HG03135 (cell line): ENCODE results near the gene SLC46A1.
"Not testable (repeated sequence)": the region's sequence is repeated elsewhere in the genome, so short reads cannot be mapped to it uniquely, and the experiment has no call there.

Experiments used
- ATAC-seq: cut with Tn5 transposase; IDR thresholded peaks from one replicate; pipeline ENCODE4 v1.9.1; 2021; ENCODE audit warnings: mild to moderate bottlenecking, moderate library complexity; ENCODE audit not compliant: unreplicated experiment

SLC46A1 gene

GRCh38 chr17:28405632-28406472 is at the start of gene SLC46A1:
SLC46A1 (minus strand) TSS chr17:28406212; CDS start chr17:28406114, 98 bp downstream.
- peak; percentile 45 for ATAC-seq

- no peak for ATAC-seq
Measured at GRCh38 chr17:28449859-28450258, 43.8 kb upstream of the SLC46A1 start.

DNA sequence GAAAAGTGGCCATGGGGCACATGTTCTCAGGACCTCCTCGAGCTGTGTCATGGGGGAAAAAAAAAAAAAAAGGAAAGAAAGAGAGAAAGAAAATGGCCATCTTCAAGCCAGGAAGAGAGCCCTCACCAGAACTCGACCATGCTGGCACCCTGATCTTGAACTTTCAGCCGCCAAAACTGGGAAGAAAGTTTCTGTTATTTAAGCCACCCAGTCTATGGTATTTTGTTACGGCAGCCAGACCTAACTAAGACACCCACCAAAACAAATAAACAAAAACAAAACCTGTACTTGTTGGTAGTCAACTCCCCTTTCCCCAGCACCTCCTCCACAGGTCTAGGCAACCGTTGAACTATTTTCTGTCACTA is 41.4 kb upstream of the SLC46A1 start:
- no peak for ATAC-seq

GRCh38 chr17:28446716-28447395 is 40.8 kb upstream of the SLC46A1 start:
- no peak for ATAC-seq

DNA sequence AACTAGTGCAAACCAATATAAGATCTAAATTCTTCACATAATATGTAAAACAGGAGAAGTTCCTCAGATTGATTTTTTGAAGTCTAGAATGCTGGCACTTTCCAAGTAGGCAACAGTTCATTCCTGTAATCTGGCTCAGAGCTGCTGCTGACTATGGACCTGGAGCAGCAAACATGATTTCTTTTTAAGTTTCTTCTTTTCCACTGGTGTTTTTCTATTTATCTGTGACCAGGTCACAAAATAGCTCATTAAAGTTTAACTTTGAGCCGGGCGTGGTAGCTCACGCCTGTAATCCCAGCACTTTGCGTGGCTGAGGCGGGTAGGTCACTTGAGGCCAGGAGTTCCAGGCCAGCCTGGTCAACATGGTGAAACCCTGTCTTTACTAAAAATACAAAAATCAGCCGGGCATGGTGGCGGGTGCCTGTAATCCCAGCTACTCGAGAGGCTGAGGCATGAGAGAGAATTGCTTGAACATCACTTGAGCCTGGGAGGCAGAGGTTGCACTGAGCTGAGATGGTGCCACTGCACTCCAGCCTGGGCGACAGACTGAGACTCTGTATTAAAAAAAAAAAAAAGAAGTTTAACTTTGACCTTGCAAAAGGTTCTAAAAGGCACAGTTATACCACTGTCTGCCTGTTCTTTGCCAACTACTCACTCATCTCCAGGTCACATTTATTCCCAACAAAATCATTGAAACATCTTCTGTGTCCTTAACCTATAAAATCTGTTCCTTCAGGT is 38.1 kb upstream of the SLC46A1 start:
- ATAC-seq: no peak

GRCh38 chr17:28434326-28434725 is 28.3 kb upstream of the SLC46A1 start:
- ATAC-seq: not testable (repeated sequence)

DNA sequence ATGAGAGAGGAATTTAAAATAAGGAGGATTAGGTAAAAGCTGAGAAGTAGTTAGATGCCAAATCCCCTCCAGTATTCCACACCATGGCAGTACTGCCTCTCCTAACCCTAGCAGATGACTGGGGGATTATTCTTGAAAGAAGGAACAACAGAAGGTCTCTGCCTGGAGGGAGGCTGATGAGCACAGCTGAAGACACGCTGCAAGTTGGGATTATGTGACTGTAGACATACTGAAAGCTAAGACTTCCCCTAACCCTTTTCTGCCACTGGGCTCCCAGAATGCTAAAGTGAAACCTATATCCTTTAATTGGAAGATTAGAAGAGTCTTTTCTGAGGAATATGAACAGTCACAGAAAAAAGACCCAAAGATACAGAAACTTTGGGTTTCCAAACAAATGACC is 27.7 kb upstream of the SLC46A1 start:
- no peak for ATAC-seq

GRCh38 chr17:28427982-28428381 is 22.0 kb upstream of the SLC46A1 start:
- not testable (repeated sequence) for ATAC-seq

- ATAC-seq: no peak
Measured at GRCh38 chr17:28427371-28427770, 21.4 kb upstream of the SLC46A1 start.

GRCh38 chr17:28426081-28426519 is 20.1 kb upstream of the SLC46A1 start:
- no peak for ATAC-seq

DNA sequence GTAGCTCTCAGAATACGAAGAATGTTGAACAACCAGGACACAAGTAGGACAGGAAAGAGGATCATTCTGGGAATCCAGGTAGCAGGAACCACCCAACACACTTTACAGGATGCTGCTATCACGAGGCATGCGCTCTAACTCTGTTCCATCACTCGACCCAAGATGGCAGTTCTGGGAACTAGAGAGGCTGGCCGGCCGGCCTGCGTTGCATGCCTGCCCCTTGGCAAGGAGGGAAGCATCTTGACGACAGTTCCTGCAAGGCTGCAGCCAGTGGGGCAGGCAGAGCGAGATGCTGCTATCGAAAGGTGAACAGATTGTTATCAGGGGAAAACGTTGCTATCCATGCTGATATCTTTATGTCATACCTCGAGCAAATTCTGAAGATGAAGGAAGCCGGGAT is 19.2 kb upstream of the SLC46A1 start:
- no peak for ATAC-seq

- no peak for ATAC-seq
Measured at GRCh38 chr17:28421787-28422305, 15.8 kb upstream of the SLC46A1 start.

DNA sequence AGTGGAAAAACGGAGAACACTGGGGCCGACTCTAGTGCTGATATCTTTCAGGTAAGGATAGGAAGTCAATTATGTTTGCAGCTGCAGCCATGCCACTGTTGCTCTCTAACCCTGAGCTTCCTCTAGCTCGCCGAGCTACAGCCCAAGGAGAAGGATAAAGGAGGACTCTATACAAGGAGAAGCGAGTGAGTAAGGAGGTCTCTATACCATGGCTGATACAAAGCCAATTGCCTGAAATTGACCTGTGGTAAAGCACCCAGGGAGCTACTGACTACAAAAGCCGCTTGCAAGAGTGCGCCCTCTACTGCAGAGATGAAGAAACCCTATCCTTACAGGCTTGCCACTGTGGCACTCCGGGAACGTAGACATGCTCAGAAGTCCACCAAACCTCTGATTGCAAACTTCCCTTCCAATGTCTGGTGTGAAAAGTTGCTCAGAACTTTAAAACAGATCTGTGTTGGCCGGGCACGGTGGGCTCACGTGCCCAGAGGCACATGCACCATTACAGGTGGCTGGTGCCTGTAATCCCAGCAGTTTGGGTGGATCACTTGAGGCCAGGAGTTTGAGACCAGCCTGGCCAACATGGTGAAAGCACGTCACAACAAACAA is 10.8 kb upstream of the SLC46A1 start:
- ATAC-seq: no peak

GRCh38 chr17:28415886-28416285 is 9.9 kb upstream of the SLC46A1 start:
- no peak for ATAC-seq

GRCh38 chr17:28413804-28414203 is 7.8 kb upstream of the SLC46A1 start:
- no peak for ATAC-seq

DNA sequence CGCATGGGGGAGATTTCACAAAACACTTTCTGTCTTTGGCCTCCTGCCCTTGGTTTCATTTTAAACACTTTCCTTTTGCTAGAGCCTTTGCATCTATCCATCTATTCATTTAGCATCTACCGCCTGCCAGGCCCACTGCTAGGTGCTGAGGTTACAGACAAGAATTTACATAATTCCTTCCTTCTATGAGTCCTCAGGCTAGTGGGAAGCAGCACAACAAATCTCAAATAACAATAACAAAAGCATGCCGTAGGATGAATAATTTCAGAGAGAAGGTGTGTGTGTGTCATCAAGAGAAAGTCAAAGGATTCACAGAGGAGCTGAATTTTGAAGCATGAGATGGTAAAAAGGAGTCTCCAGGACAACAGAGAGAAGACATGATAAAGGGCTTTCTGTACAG is 6.1 kb upstream of the SLC46A1 start:
- no peak for ATAC-seq

DNA sequence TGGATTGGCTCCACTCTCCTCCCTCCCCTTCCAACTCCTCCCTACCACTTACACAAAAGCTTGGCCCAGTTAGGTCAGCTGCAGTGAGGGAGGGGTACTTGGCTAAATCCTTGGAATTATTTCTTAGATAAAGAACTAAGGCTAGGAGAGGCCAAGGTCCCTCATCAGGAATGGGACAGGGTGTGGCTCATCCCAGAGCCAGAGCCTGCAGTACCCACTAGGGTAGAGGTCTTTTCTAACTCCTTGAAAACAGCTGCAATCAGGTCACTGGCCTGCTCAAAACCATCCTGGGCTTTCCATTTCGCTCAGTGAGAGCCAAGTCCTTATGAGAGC is 1.9 kb upstream of the SLC46A1 start:
- ATAC-seq: no peak

DNA sequence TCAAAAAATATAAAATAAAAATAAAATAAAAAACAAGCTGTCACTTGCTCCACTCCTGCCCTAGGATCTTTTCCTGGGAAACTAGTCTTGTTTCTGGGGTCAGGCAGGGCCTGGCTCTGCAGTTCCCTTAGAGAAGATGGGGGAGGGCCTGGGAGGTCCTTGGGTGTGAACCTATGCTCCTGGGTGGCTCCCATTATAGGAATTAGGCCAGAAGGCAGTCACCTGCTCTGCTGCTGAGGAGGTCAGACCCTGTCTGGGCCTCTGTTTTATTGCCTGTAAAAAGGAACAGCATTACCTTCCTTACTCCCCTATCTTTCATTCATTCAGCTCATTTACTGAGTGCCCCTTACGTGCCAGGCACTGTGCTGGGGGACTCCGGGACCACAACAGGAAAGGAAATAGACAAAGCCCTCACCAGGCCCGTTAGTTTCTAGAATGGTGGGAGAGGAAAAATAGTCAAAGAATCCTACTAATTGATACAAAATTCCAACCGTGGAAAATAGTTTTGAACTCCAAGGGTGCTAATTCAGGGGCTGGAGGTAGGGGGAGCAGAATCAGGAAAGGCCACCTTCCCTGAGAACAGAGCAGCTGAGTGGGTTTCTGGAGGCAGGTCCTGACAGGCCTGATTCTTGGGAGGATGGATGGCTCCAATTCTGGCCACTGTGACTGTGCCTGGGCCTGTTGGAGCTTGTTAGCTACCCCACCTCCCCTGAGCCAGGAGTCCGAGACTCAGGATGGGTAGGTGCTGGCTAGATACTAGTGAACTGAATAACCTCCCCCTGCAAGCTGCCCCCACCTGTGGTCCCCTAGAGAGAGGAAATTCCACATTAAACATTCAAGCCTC is 1.3 kb upstream of the SLC46A1 start:
- ATAC-seq: no peak

DNA sequence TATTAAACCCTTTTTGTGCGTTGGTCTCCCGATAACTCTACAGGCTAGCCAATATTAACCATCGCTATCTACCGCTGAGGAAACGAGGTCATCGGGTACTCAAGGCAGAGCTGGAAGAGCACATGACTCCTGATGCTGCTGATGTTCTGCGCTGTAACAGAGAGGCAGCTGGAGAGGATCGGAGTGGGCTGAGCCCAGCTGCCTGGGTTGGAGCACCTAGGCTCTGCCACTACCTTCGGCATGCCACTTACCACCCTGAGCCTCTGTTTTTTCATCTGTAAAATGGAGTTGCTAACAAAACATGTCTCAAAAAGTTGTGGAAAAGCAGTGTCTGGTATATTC is 432 bp upstream of the SLC46A1 start:
- ATAC-seq: no peak

GRCh38 chr17:28404812-28405570 is 1.0 kb downstream of the SLC46A1 start:
- ATAC-seq: no peak
